AG09309 (cell line): Measurements from ENCODE around the gene RFNG.
A peak's percentile ranks its signal among the peaks of the same experiment; 100 is the strongest.

Experiments used
- DNase-seq: peaks from one replicate; pipeline ENCODE4 v3.0.0-alpha.2; 2010; ENCODE audit warnings: low read depth
- H3K4me3 ChIP-seq: 2 replicates; pipeline ENCODE4 v1.5.1; 2011; ENCODE audit warnings: mild to moderate bottlenecking, low read depth, low read length, moderate library complexity; ENCODE audit not compliant: control insufficient read depth
- TF ChIP-seq, protein P1 (sequence below): IDR thresholded peaks from 2 replicates; pipeline ENCODE4 v1.5.1; 2011; ENCODE audit warnings: mild to moderate bottlenecking, low read depth, low read length, inconsistent platforms; ENCODE audit not compliant: insufficient read depth, control insufficient read depth; ENCODE audit errors: missing control alignments

The RFNG gene

DNA sequence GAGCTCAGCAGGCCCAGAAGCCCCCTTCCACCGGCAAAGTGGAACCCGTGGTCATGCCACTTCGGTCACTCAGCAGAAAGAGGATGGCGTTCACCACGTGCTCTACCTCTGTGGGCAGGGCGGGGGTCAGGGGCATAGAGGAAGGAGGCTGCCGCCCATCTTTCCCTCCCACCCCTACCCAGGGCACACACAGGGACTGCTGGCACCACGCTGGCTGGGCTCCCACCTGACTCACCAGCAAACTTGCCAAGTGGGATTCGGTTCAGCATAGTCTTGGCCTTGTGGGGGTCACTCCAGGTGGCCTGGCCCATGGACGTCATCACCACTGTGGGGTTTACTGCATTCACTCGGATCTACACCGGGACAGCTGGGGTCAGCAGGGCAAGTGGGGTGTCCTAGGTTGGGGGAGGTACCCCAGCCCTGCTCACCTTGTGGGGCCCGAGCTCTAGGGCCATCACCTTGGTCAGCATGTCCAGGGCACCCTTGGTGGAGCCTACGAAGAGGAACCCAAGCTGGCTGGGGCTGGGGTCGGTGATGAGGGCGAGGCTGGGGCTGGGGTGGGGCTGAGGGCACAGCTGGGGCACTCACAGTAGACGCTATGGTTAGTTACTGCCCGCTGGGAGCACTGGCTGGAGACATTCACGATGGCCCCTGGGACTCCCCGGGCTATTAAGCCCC, 15.5 kb downstream of the RFNG start:
- DNase-seq, result no peak
- TF ChIP-seq, protein P1, sequence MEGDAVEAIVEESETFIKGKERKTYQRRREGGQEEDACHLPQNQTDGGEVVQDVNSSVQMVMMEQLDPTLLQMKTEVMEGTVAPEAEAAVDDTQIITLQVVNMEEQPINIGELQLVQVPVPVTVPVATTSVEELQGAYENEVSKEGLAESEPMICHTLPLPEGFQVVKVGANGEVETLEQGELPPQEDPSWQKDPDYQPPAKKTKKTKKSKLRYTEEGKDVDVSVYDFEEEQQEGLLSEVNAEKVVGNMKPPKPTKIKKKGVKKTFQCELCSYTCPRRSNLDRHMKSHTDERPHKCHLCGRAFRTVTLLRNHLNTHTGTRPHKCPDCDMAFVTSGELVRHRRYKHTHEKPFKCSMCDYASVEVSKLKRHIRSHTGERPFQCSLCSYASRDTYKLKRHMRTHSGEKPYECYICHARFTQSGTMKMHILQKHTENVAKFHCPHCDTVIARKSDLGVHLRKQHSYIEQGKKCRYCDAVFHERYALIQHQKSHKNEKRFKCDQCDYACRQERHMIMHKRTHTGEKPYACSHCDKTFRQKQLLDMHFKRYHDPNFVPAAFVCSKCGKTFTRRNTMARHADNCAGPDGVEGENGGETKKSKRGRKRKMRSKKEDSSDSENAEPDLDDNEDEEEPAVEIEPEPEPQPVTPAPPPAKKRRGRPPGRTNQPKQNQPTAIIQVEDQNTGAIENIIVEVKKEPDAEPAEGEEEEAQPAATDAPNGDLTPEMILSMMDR, result no peak
- peak overlapping the region; percentile 77 for H3K4me3 ChIP-seq

- H3K4me3 ChIP-seq, result no peak overlapping the region
- DNase-seq, result no peak
- TF ChIP-seq, protein P1, result no peak
Observed at GRCh38 chr17:82035488-82035887, 16.1 kb downstream of the RFNG start.

GRCh38 chr17:82034371-82035011, 17.1 kb downstream of the RFNG start:
- no peak overlapping the region for H3K4me3 ChIP-seq
- no peak for DNase-seq
- TF ChIP-seq, protein P1, result no peak

- no peak overlapping the region for H3K4me3 ChIP-seq
- TF ChIP-seq, protein P1, result no peak
- no peak for DNase-seq
Observed at GRCh38 chr17:82033359-82034085, 18.1 kb downstream of the RFNG start.

DNA sequence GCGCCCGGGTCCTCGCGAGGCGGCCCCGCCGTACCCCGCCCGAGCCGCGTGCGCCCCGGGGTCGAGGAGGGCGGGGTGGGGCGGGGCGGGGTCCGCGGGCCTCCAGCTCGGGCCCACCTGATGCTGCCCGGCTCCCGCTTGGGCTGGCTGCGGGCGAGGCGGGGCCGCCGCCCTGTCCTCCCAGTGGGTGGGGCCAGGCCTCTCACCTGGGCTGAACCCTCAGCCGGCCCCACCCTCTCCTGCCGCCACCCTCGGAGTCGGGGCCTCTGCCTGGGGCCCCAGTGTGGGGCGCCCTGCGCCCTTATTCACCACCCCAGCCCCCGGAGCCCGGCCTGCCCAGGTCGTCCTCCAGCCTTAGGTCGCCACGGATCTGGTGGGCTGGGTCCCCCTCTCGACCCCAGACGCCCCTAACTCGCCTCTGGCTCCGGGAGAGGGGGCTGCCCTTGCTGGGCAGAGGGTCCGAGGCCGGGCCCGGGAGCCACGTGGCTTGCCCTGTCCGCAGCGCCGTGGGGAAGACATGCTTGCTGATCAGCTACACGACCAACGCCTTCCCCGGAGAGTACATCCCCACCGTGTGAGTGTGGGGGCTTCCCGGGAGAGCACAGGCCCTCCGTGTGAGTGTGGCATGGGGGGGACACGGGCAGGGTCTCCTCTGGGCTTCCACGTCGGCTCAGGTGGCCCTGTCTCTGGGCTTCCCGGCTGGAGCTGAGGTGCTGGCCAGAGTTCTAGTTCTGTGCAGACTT, 19.6 kb downstream of the RFNG start:
- TF ChIP-seq, protein P1, result no peak
- peak overlapping the region; percentile 22 for H3K4me3 ChIP-seq
- DNase-seq, result no peak

- H3K4me3 ChIP-seq, result peak within 1 kb of the TSS; percentile 50
- TF ChIP-seq, protein P1, result no peak
- DNase-seq, result no peak
Observed at GRCh38 chr17:82031303-82031884, 20.2 kb downstream of the RFNG start, which contains the start of gene RAC3. Gene RAC3, plus strand, starts transcription at chr17:82031678. Its CDS starts 84 bp downstream, at chr17:82031762.
